Measurements from ENCODE around the gene RIN3. TPM values are rescaled to one million over a fixed set of nuclear protein-coding genes. Genes with fewer than 3 reads are reported as not detected.

Gene RIN3
- polyA plus RNA-seq, 3 donors, result 42.8 to 144 (median 54.6) TPM

DNA sequence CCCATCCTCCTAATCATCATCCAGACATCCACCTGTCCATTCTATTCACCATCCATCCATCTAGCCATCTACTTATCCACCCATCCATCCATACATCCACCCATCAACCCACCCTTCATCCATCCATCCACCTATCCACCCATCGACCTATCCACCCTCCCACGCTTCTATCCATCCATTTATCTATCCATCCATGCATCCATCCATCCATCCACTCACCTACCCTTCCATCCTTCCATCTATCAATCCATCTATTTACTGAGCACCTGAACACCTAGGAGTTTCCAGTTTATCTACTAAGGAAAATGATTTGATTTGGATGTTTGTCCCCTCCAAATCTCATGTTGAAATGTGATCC is 7.5 kb downstream of the RIN3 start:
- Histone ChIP-seq H3K9me3 (replicated peaks in 1 of 2; ENCODE audit: control insufficient read depth in 1 of 2, insufficient read depth in 1 of 2, low read length in 2 of 2) (no peaks in the 10 kb centered on the region), H2AFZ (ENCODE audit: insufficient read depth, low read depth, low read length, poor library complexity, severe bottlenecking) (no peak overlapping the region), H3K27ac (ENCODE audit: low read depth in 1 of 2, low read length in 2 of 2) (no peak overlapping the region), H3K9ac (ENCODE audit: insufficient read depth, low read length, poor library complexity, severe bottlenecking) (no peak overlapping the region), H3K27me3 (ENCODE audit: control insufficient read depth in 2 of 2, insufficient read depth in 2 of 2, low read length in 2 of 2) (no peaks in the 10 kb centered on the region), H4K20me1 (ENCODE audit: insufficient read depth, low read length) (peaks cover 100% of the 10 kb centered on the region), H3K4me2 (replicated peaks; ENCODE audit: extremely low read depth, low read length, poor library complexity, severe bottlenecking) (no peak overlapping the region), H3K4me3 (replicated peaks in 1 of 3; ENCODE audit: low read depth in 2 of 3, low read length in 3 of 3) (no peak overlapping the region), H3K36me3 (replicated peaks in 1 of 2; ENCODE audit: control insufficient read depth in 1 of 2, insufficient read depth in 2 of 2, low read length in 2 of 2) (peaks cover 4 to 36% of the 10 kb centered on the region in 2 donors), H3K4me1 (ENCODE audit: control insufficient read depth in 1 of 2, insufficient read depth in 2 of 2, low read length in 2 of 2) (peaks cover 48 to 85% of the 10 kb centered on the region in 2 donors), H3K79me2 (ENCODE audit: insufficient read depth, low read length) (peaks cover 100% of the 10 kb centered on the region)
- Mint-ChIP-seq H3K27me3 (ENCODE audit: low read depth in 3 of 3) (peaks cover 6 to 15% (median 12%) of the 10 kb centered on the region in 3 donors), H3K4me3 (no peak overlapping the region), H3K4me1 (peaks cover 88% of the 10 kb centered on the region), H3K36me3 (peaks cover 69 to 73% of the 10 kb centered on the region in 2 donors), H3K9me3 (peaks cover 0 to 4% (median 0%) of the 10 kb centered on the region in 7 donors), H3K27ac (no peak overlapping the region)
- 95% methylated on average over 2 of the region's 2 CpGs for WGBS (ENCODE audit: insufficient coverage)
- TF ChIP-seq, protein P1, sequence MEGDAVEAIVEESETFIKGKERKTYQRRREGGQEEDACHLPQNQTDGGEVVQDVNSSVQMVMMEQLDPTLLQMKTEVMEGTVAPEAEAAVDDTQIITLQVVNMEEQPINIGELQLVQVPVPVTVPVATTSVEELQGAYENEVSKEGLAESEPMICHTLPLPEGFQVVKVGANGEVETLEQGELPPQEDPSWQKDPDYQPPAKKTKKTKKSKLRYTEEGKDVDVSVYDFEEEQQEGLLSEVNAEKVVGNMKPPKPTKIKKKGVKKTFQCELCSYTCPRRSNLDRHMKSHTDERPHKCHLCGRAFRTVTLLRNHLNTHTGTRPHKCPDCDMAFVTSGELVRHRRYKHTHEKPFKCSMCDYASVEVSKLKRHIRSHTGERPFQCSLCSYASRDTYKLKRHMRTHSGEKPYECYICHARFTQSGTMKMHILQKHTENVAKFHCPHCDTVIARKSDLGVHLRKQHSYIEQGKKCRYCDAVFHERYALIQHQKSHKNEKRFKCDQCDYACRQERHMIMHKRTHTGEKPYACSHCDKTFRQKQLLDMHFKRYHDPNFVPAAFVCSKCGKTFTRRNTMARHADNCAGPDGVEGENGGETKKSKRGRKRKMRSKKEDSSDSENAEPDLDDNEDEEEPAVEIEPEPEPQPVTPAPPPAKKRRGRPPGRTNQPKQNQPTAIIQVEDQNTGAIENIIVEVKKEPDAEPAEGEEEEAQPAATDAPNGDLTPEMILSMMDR (IDR thresholded peaks at IDR 0.05), result no peak
- DNase-seq, result no peak
- intact Hi-C loops (cut with micrococcal nuclease), result no loop called here

DNA sequence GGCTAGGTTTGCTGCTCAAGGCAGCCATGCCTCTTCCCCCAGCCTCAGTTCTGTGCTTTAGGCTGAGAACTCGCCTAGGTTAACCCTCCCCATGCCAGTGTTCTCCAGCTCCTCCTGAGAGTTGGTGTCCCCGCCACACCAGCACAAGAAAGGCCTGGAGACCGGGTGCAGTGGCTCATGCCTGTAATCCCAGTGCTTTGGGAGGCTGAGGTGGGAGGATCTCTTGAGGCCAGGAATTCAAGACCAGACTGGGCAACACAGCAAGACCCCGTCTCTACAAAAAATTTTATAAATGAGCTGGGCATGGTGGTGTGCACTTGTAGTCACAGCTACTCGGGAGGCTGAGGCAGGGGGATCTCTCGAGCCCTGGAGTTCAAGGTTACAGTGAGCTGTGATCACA is 10.2 kb downstream of the RIN3 start:
- H3K9me3 Mint-ChIP-seq, result peaks cover 0 to 4% (median 1%) of the 10 kb centered on the region in 7 donors
- H3K4me1 ChIP-seq (ENCODE audit: control insufficient read depth in 1 of 2, insufficient read depth in 2 of 2, low read length in 2 of 2), result peaks cover 34 to 59% of the 10 kb centered on the region in 2 donors

More for the DNA sequence above, 10.2 kb downstream of the RIN3 start:
- intact Hi-C loops (cut with micrococcal nuclease), result no loop called here
- Histone ChIP-seq H4K20me1 (ENCODE audit: insufficient read depth, low read length) (peaks cover 100% of the 10 kb centered on the region), H3K4me2 (replicated peaks; ENCODE audit: extremely low read depth, low read length, poor library complexity, severe bottlenecking) (no peak overlapping the region), H3K9ac (ENCODE audit: insufficient read depth, low read length, poor library complexity, severe bottlenecking) (no peak overlapping the region), H3K4me3 (replicated peaks in 1 of 3; ENCODE audit: low read depth in 2 of 3, low read length in 3 of 3) (no peak overlapping the region), H3K27ac (ENCODE audit: low read depth in 1 of 2, low read length in 2 of 2) (no peak overlapping the region), H3K79me2 (ENCODE audit: insufficient read depth, low read length) (peaks cover 98% of the 10 kb centered on the region), H2AFZ (ENCODE audit: insufficient read depth, low read depth, low read length, poor library complexity, severe bottlenecking) (no peak overlapping the region), H3K27me3 (ENCODE audit: control insufficient read depth in 2 of 2, insufficient read depth in 2 of 2, low read length in 2 of 2) (no peaks in the 10 kb centered on the region), H3K36me3 (replicated peaks in 1 of 2; ENCODE audit: control insufficient read depth in 1 of 2, insufficient read depth in 2 of 2, low read length in 2 of 2) (peaks cover 4 to 28% of the 10 kb centered on the region in 2 donors), H3K9me3 (replicated peaks in 1 of 2; ENCODE audit: control insufficient read depth in 1 of 2, insufficient read depth in 1 of 2, low read length in 2 of 2) (no peaks in the 10 kb centered on the region)
- DNase-seq, result no peak
- Mint-ChIP-seq H3K36me3 (peaks cover 59 to 62% of the 10 kb centered on the region in 2 donors), H3K27ac (peak overlapping the region in 1 of 7 donors; percentile 4), H3K27me3 (ENCODE audit: low read depth in 3 of 3) (peaks cover 4 to 10% (median 9%) of the 10 kb centered on the region in 3 donors), H3K4me3 (no peak overlapping the region), H3K4me1 (peaks cover 64% of the 10 kb centered on the region)
- TF ChIP-seq, protein P1 (IDR thresholded peaks at IDR 0.05), result no peak
- WGBS (ENCODE audit: insufficient coverage), result 97% methylated on average over 5 of the region's 6 CpGs
